ENCODE measurements around the gene LMX1A.

Gene LMX1A

GRCh38 chr1:165355977-165356811, at the start of gene LMX1A:
LMX1A (minus strand) TSS chr1:165356715; CDS start chr1:165355559, 1,156 bp downstream.
- peak within 1 kb of the TSS; percentile 29; the same call in 1 of the 2 replicates for H3K4me3 ChIP-seq (ENCODE audit: low read length)
- TF ChIP-seq, protein P1, sequence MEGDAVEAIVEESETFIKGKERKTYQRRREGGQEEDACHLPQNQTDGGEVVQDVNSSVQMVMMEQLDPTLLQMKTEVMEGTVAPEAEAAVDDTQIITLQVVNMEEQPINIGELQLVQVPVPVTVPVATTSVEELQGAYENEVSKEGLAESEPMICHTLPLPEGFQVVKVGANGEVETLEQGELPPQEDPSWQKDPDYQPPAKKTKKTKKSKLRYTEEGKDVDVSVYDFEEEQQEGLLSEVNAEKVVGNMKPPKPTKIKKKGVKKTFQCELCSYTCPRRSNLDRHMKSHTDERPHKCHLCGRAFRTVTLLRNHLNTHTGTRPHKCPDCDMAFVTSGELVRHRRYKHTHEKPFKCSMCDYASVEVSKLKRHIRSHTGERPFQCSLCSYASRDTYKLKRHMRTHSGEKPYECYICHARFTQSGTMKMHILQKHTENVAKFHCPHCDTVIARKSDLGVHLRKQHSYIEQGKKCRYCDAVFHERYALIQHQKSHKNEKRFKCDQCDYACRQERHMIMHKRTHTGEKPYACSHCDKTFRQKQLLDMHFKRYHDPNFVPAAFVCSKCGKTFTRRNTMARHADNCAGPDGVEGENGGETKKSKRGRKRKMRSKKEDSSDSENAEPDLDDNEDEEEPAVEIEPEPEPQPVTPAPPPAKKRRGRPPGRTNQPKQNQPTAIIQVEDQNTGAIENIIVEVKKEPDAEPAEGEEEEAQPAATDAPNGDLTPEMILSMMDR (conservative IDR thresholded peaks at IDR 0.05; ENCODE audit: low read length): no peak
- DNase-seq (ENCODE audit: low read depth): no peak

DNA sequence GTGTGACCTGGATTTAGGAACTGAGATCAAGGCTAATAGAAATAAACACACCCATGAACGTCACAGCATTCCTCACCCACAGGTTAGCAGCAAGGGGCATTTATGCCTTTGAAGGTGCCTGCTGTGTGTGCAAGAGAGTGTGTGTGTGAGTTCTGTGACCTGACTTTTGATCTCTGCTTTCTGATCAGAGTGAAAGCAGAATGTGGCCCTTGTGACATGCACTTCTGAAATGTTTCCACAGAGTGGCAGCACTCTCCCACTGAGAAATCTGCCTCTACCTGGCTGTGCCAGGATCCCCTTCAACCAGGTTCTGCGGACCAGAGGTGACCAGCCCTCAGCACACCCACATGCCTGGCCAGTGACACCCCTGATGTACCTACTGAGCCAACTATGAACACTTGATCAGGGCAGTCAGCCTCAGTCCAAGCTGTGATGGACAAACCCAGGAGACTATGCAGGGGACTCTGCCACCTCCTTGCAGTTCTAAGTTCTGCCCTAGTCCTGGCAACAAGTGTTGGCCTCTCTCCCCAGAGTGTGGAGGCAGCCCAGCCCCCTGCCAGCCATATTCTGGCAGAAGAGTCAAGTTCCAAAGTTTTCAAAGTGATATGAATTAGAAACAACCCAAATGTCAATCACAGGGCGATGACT, 47.4 kb upstream of the LMX1A start:
- TF ChIP-seq, protein P1 (conservative IDR thresholded peaks at IDR 0.05; ENCODE audit: low read length): peak; percentile 49
- DNase-seq (ENCODE audit: low read depth): no peak
- H3K4me3 ChIP-seq (ENCODE audit: low read length): no peak overlapping the region

DNA sequence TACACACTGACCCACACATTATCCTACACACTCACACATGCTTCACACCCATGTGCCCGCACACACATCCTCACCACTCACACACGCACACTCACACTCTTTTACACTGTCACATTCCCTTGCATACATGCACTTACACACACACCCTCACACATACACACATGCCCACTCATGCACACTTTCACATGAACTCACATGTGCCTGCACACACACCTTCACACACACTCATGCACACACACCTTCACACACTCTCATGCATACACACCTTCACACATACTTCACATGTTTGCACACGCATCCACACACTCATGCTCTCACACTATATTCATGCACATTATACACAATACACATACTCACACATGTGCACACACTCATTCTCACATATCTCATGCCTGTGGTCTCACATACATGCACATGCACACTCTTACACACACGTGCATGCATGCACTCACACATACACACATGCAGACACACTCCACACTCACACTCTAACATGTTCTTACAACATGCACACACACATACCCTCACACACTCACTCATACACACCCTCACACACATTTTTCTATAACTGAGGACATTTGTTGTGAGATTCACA, 46.1 kb upstream of the LMX1A start:
- DNase-seq (ENCODE audit: low read depth): no peak
- TF ChIP-seq, protein P1 (conservative IDR thresholded peaks at IDR 0.05; ENCODE audit: low read length): no peak
- no peak overlapping the region for H3K4me3 ChIP-seq (ENCODE audit: low read length)

- TF ChIP-seq, protein P1 (conservative IDR thresholded peaks at IDR 0.05; ENCODE audit: low read length): no peak
- no peak overlapping the region for H3K4me3 ChIP-seq (ENCODE audit: low read length)
- DNase-seq (ENCODE audit: low read depth): peak; percentile 79
Observed at GRCh38 chr1:165397944-165398343, 41.4 kb upstream of the LMX1A start.

DNA sequence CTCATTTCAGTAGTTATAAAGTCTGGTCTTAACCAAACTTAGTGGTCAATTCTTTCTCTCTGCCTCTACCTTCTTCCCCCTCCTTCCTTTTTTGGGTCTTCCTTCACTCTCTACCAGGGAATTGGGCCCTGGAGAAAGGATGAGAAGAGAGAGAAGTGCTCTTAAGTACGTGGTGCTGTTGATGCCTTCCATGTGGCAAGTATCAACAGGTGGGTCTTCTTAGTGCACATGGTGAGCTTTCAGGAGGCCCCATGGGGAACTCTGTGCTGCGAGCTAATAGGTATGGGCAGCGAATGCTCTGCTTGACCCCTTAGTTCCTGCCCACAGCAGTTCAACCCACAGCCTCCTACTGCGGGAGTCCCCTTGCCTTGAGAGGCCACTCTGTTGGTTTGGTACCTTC, 39.4 kb upstream of the LMX1A start:
- no peak overlapping the region for H3K4me3 ChIP-seq (ENCODE audit: low read length)
- DNase-seq (ENCODE audit: low read depth): no peak
- TF ChIP-seq, protein P1 (conservative IDR thresholded peaks at IDR 0.05; ENCODE audit: low read length): no peak

DNA sequence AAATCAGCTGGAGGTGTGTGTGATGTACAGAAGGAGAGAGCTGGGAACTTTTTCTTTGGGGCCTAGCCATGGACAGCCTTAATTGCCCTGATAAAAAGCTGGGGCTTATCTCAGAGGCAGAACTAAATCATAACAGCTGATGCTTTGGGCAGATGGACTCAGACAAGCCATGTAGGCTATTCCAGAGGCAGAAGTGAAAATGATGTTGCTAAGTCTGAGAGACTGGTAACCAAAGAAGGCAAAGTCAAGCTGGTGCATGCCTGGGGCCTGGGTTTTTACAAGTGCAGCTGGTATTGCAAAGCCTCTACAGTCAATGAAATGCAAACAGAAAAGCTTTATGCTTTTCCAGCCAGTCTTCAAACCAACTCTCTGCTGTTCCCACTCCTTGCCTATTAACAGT, 39.0 kb upstream of the LMX1A start:
- TF ChIP-seq, protein P1 (conservative IDR thresholded peaks at IDR 0.05; ENCODE audit: low read length): no peak
- no peak overlapping the region for H3K4me3 ChIP-seq (ENCODE audit: low read length)
- no peak for DNase-seq (ENCODE audit: low read depth)
